ENCODE data around the gene FGF22.
"Not testable (repeated sequence)": the region's sequence is repeated elsewhere in the genome, so short reads cannot be mapped to it uniquely, and the experiment has no call there.

The FGF22 gene

DNA sequence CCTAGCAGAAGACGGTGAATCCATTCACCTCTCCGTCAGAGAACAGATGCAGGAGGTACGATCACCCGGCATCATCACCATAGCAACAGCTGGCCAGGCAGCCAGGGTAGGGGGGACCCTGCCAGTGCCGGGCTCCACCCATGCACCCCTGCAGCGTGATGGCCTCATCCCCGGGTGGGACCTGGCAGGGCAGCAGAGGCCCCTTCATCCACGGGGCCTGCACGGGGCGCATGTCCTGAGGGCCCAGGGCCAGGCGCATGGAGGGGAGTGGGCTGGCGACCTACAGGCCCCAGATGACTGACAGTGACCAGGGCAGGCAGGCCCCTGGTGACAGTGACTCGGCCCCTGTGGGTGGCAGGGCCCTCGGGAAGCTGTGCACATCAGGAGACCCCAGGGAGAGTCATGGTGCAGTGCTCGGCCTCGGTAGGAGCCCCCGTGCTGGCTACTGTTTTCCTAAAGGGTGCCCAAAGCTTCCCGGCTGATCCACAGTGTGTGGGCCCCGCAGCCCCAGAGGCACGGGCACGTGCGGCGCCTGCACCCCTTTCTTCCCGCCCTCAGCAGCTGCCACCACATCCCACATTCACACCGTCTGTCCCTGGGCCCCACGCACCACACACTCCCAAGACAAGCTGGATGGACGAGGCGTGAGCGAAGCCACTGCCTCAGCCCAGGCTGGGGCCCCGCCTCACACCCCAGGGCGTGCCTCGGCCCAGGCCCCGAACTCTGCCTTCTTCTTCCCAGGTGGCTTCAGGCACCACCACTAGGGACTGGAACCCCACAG, 18.6 kb downstream of the FGF22 start:
- no peak for DNase-seq (ENCODE audit: low read depth in 1 of 2, low spot score in 1 of 2)

DNA sequence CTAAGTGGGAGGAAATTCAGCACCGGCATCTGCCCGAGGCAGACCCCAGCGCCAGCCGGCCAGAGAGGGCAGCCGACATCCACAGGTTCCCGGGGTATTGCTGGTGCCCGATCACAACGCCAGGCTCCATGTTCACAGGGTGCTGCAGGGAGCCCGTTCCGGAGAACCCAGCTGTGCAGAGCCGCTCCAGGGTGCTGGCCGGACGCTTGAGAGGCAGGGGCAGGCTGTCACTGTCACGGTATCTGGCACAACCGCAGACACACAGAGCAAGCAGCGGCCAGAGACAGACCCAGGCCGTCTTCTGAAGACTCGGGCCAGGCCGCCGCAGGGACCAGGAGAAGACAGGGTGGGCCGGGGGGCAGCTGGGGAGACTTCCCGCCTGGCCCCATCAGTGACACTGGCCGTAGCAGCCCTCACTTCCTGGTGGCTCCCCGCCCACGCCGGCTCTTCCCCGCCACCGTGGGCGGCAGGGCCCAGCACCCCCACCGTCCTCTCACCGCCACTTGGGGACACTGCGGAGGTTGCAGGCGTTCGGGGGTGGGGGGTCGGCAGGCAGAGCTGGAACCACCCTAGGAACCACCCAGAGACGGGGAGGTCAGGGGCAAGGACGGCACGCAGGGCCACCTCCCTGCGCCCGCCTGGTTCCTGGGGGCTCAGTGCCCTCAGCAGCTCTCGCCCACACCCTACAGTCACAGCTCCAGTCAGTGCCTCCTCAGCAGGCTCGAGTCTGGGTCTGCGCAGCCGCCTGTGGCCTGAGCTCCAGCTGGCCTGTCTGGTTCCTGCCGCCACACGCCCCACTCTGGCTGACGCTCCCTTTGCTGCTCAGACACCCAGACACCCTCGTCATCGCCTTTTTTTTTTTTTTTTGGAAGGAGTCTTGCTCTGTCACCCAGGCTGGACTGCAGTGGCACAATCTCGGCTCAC, 19.5 kb downstream of the FGF22 start:
- no peak for DNase-seq (ENCODE audit: low read depth in 1 of 2, low spot score in 1 of 2)

DNA sequence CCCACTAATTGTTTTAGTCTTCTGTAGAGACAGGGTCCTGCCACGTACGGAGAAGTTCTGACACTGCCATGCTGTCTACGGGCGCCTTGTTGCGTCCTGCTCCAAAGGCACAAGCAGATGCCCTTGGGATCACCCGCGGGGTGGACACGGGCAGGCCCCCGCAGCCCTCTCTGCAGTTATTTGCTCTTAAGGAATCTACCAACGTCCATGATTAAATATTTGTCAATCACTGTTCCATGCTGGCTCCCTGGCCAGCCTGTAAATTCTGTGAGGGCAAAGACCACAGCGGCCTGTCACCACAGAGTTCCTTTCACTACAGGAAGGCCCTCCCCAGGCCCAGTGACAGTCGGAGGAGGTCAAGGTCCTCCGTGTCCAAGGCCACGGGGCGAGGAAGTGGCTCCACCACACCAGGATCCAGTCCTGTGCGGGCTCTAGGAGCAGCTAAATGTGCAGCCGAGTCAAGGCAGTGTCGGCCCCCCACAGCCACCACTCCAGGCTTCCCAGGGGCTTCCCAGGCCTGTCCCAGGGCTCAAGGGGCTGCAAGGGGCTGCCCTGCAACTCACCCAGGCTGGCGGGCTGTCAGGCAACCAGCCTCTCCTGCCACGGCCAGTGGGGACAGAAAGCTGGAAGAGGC, 21.2 kb downstream of the FGF22 start:
- DNase-seq (ENCODE audit: low read depth in 1 of 2, low spot score in 1 of 2): no peak

- peak; percentile 28 to 60 for DNase-seq (ENCODE audit: low read depth in 1 of 2, low spot score in 1 of 2)
These were observed 21.9 kb downstream of the FGF22 start for GRCh38 chr19:661427-662196.

DNA sequence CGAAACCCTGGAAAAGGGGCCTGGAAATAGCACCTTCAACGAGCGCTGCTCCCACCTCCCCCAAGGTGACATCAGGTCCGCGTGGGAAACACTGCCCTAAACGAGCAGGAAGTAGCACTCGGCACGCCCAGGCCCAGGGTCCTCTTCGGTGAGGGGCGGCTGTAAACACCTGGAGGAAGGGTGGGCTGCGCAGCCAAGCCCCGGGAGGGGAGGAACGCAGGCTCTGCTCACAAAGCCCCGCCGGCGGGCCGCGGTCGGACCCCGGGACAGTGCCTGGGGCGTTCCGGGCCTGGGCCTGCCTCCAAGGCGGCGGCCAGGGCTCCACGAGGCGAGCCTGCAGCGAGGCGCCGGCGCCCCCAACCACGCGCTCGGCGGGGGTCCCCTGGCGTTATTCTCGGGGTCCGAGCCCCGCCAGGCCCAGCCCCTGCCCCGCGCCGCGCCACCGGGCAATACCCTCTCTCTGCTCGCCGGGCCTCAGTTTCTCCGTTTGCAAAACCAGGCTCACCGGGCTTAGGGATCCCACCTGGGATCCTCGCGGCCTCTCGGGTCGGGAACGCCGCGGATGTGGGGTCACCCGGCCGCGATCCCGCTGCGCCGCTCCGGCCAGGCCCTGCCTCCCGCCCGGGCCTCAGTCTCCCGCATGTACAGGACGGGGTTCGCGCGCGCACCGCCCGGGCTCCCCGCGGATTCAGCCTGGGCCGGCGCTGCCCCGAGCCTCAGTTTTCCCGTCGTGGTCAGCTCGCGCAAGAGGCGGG, 22.7 kb downstream of the FGF22 start:
- peak; percentile 52 to 66 for DNase-seq (ENCODE audit: low read depth in 1 of 2, low spot score in 1 of 2)

DNA sequence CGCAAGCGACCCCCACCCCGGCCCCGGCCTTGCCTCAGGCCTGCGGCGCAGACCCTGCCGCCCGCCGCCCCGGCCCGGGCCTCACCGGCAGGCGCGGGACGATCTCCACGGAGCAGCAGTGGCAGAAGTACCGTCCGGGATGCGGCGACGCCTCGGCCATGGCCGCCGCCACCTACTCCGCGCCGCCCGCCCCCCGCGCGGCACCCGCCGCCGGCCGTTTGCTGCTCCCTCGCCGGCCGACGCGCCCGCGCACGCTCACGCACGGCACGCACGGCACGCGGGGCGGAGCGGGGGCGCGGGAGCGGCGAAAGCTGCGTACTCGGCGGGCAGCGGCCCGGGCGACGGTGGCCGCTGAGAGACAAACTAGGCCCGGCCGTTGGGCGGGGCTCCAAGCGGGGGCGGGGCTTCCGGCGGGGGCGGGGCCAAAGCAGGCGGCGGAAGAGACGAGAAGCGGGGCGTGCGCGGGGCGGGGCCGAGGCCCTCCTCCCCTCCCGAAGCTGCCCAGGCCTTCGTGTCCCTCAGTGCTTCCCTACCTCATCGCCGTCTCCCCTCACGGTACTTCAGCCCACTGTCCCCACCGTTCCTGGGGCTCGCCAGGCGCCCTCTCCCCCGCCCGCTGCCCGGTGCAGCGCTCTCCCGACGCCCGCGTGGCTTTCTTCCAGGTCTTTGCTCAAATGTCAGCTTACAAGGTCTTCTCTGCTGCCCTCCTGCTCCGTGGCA, 23.4 kb downstream of the FGF22 start, which contains the start of gene RNF126:
RNF126 (minus strand) TSS at position 253 of the 720 bp plus-strand sequence; CDS start at position 160, 93 bp downstream.
- DNase-seq (ENCODE audit: low read depth in 1 of 2, low spot score in 1 of 2): peak; percentile 94 to 98

GRCh38 chr19:663682-664117, 24.0 kb downstream of the FGF22 start:
- no peak for DNase-seq (ENCODE audit: low read depth in 1 of 2, low spot score in 1 of 2)

DNA sequence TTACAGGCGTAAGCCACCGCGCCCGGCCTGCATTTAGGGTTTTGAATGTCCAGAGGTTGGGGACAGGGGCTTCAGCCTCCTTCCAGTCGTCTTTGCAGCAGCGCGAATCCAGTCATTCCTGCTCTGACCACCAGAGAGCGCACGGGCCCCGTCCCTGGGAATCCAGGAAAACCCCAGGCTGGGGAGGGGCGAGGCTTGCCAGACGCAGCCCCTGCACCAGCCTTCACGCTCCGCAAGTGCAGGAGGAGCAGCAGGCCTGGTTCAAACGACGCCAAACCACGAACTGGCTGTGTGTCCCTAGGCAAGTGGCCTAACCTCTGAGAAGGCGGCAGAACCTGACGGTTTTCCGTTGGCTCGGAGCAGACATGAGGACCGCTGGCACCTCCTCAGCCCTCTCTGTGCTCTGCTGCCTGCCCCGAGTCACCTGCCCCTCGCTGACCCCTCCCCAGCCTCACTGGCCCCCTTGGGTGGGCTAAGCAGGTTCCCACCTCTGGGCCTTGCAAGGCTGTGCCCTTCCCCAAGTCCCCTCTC, 25.3 kb downstream of the FGF22 start:
- DNase-seq (ENCODE audit: low read depth in 1 of 2, low spot score in 1 of 2): peak; percentile 72 to 78

DNA sequence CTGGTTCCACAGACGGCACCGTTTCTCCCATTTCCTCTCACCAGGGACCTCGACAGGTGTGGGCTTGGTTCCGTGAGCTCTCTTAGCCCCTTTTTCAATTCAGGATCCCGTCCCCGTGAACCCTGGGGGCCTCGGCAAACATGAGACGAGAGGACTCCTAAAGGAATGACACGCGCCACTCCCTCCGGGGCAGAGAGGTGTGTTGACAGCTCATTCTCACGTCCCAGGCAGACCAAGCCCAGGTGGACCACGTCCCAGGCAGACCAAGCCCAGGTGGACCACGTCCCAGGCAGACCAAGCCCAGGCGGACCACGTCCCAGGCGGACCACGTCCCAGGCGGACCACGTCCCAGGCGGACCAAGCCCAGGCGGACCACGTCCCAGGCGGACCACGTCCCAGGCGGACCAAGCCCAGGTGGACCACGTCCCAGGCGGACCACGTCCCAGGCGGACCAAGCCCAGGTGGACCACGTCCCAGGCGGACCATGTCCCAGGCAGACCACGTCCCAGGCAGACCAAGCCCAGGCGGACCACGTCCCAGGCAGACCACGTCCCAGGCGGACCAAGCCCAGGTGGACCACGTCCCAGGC, 27.4 kb downstream of the FGF22 start:
- not testable (repeated sequence) for DNase-seq (ENCODE audit: low read depth in 1 of 2, low spot score in 1 of 2)

- DNase-seq (ENCODE audit: low read depth in 1 of 2, low spot score in 1 of 2): not testable (repeated sequence)
These were observed 29.2 kb downstream of the FGF22 start for GRCh38 chr19:668675-669434.

DNA sequence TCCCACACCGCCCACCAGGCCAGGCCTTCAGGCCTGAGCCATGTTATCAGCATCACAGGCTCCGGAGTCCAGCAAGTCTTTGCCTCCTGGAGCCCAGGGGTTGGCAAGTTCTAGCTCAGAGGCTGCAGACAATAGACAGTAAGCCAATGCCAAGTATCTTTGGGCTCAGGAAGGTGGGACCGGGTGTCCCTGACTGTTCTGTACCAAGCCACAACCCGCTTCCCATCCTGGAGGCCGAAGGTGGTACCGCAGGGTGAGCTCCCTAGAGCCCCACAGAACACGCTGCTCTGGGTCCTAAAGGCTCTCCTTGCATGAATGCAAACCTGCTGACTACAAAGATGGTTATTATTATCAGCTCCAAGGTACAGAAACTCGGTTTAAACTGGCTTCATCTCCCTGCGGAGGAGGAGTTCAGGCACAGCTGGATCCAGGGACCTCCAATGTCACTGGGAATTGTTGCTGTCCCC, 31.0 kb downstream of the FGF22 start:
- DNase-seq (ENCODE audit: low read depth in 1 of 2, low spot score in 1 of 2): no peak

DNA sequence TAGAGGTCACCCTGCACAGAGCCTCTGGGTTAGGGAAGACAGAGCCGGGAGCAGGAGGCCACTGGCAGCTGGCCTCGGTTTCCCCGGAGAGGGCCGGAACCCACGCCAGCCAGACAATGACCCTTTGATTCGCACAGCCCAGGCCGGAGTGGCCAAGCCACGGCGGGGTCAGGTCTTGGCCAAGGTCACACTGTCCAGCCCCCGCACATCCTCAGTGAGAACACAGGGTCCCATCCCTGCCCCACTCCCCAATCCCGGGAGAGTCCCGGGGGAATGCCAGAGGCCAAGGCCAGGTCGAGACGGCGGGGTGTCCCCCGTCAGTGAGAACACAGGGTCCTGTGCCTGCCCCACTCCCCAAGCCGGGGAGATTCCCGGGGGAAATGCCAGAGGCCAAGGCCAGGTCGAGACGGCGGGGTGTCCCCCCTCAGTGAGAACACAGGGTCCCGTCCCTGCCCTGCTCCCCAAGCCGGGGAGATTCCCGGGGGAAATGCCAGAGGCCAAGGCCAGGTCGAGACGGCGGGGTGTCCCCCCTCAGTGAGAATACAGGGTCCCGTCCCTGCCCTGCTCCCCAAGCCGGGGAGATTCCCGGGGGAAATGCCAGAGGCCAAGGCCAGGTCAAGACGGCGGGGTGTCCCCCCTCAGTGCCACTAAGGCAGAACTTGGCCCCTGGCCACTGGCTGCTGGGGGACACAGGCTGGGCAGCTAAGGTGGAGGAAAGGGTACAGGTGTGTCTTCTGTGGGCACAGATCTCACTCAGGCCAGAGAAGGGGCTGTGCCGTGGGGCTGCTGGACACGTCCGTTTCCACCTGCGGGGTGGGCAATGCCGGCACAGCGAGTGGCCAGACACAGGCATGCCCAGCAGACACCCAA, 34.8 kb downstream of the FGF22 start:
- no peak for DNase-seq (ENCODE audit: low read depth in 1 of 2, low spot score in 1 of 2)

- DNase-seq (ENCODE audit: low read depth in 1 of 2, low spot score in 1 of 2): no peak
These were observed 36.3 kb downstream of the FGF22 start for GRCh38 chr19:676007-676338.

DNA sequence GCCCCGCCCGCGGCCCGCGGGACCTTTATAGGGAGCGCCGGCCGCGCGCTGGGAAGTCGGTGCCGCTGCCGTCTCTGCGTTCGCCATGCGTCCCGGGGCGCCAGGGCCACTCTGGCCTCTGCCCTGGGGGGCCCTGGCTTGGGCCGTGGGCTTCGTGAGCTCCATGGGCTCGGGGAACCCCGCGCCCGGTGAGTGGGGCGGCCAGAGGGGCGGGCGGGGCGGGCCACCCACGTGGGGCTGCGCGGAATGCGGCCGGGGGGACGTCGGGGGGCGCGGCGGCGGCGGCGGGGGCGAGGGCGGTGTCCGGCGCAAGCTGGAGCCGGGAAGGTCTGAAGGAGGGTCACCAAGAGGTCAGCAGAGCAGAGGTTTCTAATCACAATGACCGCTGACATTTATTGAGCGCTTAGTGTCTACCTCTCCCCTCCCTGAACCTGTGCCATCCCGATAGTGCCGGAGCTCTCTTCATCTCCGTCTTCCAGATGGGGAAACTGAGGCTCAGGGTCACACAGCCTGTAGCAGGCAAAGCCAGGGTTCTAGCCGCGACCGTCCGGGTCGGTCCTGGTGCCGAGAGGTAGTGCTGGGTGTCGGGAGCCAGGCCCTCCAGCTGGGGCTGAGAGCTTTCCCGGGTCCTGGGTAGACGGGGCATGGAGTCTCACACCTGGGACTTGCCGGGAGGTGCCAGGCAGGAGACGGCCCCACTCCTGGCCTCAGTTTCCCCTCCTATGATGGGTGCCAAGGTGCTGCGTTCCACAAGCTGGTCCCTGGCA, 36.8 kb downstream of the FGF22 start, which contains the start of gene FSTL3:
FSTL3 (plus strand) TSS at position 54 of the 767 bp plus-strand sequence; CDS start at position 86, 32 bp downstream.
- no peak for DNase-seq (ENCODE audit: low read depth in 1 of 2, low spot score in 1 of 2)

GRCh38 chr19:677201-677600, 37.5 kb downstream of the FGF22 start:
- no peak for DNase-seq (ENCODE audit: low read depth in 1 of 2, low spot score in 1 of 2)
